Measurements from ENCODE around the gene PRR29.
"Not testable (repeated sequence)": the region's sequence is repeated elsewhere in the genome, so short reads cannot be mapped to it uniquely, and the experiment has no call there.

The PRR29 gene

DNA sequence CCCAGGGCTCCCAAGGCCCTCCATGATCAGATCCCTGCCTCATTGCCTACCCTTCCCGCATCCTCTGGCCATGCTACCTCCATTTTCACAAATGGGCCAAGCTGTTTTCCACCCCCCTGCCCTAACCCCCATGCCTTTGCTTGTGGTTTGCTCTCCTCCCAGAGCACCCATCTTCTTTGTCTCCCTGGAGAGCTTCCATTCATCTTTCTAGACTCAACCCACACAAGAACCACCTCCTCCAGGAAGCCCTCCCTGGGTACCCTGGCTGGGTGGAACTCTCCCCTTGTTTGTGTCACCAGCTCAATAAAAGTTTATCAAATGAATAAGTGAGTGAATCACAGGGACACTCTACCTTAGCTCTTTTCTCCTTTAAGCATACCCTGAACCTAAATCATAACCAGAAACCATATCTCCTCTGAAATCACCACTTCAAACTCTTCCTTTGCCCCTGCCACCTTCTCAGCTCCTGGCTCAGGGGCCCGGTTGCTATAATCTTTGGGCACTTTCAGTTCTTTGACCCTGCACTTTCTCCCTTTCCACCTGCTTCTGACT lies 22.5 kb upstream of the PRR29 start:
- no peak for DNase-seq

DNA sequence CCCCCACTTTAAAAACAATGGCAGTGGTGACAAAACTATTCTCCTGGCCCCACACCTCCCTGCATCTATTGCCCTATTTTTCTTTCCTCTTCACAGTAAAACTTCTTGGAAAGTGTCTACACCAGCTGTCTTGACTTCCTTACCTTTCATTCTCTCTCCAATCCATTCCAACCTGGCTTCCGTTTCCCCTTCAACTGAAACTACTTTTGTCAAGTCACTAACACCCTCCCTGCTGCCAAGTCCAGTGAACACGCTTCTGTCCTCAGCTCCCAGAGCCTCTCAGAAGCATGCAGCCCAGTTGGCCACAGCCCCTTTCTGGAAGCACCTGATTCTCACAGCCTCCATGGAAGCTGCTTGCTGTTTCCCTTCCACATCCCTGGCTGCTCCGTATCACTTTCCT lies 21.4 kb upstream of the PRR29 start:
- DNase-seq = no peak

DNA sequence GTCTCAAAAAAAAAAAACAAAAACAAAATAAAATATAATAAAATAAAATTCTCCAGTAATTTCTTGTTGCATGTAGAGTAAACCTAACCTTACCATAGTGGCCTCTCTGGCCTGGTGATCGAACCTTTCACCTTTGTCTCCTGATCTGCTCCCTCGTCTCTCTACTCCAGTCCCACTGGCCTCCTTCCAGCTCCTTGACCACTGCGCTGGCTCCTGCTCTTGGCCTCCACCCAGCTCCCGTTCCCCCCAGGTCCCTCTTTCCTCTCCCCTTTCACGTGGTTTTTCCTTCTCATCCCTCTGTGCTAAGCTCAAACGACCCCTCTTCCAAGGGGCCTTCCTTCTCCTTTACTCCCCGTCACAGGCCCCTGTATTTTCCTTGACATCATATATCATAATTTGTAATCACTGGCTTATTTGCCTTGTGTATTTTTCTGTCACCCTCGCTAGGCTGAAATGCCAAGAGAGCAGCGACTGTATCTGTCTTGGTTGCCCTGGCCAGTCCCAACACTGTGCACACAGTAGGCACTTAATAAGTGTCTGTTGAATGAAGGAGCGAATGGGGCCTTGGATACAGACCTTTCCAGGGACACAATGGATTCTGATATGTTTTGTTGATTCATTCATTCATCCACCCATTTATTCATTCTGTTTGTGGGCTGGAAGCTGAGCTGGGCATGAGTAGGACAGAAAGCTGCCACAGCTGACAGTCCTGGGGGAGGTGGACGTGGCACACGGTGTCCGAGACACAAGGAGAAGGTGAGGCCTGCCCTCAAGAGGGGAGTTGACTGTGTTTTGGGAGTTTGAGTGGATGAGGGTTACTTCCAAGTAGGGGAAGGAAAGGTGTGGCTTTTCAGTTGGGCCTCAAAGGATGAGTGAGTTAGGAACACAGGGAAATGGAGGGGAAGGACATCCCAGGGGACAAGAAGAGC lies 19.6 kb upstream of the PRR29 start:
- no peak for DNase-seq

DNA sequence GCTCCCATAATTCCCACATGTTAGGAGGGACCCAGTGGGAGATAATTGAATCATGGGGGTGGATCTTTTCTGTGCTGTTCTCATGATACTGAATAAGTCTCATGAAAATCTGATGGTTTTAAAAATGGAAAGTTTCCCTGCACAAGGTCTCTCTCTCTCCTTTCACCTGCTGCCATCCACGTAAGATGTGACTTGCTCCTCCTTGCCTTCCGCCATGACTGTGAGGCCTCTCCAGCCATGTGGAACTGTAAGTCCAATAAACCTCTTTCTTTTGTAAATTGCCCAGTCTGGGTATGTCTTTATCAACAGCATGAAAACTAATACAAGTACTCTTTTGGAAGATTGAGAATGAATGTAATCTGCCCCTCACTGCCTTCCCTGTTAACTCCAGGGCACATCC lies 15.5 kb upstream of the PRR29 start:
- not testable (repeated sequence) for DNase-seq

DNA sequence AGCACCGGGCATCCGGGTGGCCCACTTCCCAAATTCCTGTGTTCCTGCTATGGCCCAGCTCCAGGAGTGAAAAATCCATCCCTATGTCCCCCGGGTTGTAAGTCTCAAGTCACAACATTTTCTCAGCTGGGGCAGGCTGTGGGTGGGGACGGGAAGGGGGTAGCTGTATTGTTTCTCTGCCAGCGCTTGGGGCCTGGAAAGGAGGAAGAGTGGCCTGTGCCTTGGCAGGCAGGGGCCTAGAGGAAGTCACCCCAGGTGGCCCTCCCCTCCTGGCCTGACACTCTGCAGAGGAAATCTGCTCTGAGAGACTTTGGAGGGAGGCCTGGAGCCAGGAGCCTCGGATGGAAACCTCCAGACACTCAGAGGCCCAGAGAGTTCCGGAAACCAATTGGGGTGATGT lies 14.8 kb upstream of the PRR29 start:
- no peak for DNase-seq

DNA sequence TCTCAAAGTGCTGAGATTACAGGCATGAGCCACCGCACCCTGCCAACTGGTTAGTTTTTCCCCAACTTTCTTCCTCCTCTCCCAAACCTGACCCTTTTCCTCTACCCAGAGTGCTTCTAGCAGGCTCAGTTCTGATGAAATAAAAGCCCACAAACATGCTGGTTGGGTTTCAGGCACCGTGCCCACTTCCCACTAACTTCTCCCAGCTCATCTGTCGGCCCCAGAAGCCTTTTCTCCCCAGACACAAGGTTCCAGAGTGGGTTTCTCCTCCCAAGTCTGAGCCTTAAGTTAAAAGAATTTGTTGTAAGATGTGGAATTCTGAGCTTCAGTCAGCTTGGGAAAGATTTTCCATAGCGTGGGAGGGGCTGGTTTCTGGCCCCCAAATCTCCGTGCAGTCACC lies 13.9 kb upstream of the PRR29 start:
- DNase-seq = no peak

DNA sequence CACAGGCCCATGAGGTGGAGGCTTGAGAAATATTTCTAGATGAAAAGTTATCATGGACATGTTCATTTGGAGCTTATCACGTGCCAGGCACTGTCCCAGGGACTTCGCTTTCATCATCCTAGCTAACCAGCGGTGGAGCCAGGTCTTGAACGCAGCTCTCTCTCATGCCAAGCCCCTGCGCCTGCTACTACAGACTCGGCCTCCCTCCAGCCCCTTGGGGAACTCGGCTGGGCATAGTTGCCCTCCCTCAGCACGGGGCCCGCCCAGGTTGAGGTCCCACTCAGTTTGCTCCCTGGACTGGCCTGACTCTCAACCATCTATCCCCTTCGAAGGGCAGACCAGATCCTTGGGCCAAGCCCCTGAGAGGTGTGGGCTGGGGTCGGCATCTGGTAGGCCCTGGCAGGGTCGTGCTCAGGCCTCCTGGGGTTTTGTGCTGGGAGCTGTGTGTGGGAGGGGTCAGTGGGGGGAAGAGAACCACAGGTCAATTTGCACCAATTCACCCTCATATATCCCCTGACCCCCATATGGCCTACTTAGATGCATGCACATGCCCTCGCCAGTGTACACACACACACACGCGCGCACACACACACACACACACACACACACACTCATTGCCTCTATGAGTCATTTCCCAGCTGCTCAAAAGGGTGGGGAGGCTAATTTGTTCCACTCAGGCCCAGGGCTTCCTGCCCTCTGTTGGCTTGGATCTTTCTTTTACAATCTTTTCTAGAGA lies 13.3 kb upstream of the PRR29 start:
- DNase-seq = peak; percentile 42

DNA sequence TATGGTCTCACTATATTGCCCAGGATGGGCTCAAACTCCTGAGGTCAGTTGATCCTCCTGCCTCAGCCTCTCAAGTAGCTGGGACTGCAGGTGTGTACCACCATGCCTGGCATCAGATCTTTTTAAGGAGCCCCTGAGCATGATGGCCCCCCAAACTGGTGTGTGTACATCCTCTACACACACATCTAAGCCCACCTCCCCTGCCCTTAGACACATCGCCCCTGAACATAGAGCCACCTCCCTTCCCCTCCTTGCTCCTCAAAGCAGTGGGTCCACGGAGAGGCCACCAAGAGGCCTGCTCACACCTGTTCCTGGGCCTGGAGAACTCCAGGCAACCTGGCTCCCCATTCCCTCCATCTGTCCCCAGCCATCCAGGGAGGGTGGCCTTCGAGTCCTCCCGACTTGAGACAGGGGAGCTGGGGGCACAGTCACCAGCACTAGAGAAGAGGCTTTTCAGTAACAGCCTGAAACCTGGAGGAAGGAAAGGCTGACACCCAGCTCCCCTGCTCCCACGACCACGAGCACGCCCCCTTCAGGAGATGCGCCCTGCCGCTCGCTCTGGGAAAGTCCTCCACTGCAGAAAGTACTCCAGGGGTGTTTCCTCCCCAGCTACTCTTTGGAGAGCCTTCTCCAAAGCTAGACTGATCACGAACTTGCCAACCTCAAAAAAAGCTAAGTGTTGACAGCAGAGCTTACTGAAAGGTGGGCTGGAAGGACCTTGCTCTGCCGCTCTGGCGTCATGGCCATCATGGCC lies 12.6 kb upstream of the PRR29 start:
- DNase-seq = no peak

DNA sequence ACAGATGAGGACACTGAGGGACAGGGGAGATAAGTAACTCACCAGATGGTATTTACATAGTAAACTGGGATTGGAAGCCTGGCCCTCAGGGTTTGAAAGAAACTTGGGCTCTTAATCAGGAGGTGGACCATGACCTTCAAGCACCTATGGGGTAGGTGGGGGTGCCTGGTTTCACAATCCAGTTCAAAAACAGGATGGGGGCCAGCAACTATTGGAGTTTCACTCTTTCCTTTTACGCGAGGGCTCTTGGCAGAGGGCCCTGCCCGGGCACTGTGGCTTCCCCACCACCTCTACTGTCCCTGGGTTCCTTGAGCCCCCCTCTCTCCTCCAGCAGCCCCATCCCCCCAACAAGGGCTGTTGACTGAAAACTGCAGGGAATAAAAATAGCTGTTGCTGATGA lies 11.3 kb upstream of the PRR29 start:
- DNase-seq = no peak

DNA sequence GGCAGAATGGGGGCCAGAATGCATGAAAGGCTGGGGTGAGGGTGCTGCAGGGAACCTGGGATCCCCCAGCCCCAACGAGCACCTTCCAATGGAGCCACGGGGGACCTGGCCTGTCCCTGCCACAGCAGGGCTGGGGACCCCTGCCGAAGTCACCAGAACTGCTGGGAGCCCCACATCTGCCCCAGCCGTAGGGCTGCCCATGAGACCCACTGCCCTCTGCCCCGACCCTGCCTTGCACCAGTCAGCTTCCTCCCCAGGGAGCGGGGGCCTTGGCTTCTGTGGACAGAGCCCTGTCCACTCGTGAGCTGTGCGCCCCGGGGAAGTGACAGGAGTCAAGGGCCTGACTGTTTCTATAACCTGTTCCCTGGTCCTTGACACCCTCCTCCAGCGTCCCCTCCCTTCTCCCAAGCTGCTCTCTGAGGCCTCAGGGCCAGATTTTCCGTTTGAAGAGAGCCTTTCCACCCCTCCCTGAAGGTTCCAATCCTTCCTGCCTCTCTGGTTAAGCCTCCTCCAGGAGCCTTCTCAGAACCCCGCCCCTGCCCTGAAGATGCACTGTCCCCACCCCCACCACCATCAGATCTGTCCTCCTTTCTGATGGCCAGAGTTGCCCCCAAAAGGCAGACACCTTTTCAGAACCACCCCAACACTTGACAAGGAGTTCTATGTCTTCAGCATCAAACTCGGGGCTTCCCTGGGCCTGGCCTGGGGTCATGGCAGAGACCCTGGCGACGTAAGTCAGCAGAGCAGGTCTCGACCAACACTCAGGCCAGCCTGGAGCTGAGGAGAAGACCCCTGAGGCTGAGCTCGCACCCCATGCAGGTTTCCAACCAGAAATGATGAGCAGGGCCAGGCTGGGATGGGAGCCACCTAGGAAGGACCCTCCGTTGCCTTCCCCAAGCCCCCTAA lies 10.7 kb upstream of the PRR29 start:
- DNase-seq = no peak

DNA sequence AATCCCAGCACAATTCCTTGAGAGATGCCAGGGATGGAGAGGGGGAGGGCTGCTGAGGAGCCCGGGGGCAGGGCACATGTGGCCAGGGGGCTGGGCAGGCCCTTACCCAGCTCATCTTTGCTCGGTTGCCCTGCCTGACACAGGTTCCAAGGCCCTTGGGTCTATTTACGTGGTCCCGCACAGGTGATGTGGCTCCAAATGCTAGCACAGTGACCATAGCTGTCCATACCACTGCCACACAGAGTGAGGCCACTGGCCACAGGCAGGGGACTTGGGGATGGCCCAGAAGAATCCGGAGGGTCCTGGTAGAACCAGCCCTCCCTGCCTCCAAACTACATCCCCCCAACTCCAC lies 10.0 kb upstream of the PRR29 start:
- no peak for DNase-seq

DNA sequence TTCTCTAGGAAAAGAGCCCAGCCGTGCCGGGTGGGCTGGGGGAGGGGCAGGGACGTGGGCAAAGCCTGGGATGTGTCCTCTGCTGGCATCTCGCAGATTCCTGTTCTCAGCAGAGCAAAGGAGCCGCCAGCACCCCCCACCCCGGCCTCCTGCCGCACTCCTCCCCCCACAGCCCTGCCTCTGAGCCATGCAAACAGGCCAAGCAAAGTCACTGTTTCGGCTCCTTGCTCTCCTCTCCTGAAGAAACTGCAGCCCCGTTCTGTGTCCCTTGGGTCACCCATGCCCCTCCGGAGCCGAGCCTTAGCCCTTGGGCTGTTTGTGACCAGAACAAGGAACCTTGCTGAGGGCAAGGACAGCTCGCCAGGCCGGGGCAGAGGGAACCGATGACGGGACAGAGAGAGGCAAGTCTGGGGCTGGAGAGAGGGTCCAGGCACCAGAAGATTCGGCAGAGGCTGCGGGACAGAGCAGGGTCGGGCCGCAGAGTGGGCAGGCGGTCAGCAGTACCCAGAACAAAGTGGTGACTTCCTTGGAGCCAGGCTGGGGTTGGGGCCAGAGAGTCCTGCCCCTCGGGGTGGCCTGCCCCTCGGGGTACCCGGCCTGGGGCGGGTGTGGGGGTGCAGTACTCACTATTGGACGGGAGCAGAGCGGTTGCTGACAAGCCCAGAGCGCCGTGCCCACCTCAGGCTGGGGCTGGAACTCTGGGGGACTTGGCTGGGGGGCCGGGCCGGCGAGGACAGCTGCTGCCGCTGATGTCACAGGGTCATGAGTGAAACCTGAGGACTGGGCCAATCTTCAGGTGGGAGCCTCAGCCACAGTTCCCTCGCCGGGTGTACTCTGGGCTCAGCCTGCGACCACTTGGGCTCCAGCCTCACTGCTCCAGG lies 9.2 kb upstream of the PRR29 start:
- DNase-seq = no peak

DNA sequence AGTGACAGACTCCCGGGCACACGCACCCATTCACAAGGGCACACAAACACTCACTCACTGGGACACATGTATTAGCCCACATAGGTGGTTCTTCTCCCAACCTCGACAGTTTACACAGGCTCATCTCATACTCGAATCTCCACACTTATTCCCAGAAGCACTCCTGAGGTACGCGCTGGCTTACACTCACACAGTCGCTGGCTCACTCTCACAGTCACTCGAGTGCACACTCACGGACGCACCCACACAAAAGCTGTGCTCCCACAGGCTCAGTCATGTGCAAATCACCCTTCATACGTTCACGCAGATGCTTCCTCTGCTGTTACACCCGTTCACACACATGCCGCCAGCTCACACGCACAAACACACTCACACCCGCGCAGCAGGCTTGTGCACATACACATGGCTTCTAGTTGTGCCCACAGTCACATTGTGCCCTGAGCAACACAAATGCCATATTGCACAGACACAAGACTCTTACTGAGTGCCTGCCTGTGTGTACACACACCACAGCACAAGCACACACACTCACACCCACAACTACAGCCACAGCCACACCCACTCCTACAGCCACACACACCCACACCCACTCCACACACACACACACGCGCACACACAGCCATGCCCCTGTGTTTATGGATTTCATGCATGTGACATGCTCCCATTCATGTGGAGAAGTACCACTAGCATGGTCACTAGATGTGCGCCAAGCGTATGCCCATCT lies 8.4 kb upstream of the PRR29 start:
- DNase-seq = no peak

DNA sequence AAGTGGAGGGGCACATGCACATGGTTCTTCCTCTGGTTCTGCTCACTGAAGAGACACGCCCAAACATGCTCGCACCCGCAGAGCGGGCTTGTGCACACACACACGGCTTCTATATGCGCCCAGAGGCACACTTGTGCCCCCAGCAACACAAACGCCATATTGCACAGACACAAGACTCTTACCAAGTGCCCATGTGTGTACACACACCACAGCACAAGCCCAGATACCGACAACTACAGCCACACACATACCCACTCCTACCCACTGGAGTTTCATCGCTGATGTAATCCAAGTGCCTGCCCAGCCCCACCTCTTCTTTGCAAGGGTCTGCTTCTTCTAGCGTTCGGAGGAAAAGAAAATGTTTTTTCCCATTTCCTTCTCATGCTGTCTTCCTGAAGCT lies 6.5 kb upstream of the PRR29 start:
- DNase-seq = no peak

DNA sequence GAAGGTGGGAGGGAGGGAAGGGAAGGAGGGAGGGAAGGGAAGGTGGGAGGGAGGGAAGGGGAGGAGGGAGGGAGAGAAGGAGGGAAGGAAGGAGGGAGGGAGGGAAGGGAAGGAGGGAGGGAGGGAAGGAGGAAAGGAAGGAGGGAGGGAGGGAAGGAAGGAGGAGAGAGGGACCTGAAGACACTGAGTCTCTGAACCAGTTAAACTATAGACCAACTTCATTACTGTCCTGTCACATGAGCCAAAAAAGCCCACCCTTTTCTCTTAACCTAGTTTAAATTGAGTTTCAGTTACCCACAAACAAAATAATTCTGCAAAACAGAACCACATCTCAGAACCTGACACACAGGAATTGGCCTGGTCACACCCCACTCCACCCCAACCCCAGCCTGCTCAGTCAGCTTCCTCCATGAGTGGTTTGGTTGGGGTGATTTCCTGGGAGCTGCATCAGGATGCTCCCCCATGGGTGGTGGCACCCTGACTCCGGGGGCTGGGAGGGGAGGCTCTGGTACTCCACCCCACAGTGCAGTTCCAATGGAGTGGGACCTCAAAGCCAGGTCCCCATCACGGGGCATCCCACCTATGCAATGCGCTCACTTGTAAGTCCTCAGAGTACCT lies 4.7 kb upstream of the PRR29 start:
- peak; percentile 51 for DNase-seq

DNA sequence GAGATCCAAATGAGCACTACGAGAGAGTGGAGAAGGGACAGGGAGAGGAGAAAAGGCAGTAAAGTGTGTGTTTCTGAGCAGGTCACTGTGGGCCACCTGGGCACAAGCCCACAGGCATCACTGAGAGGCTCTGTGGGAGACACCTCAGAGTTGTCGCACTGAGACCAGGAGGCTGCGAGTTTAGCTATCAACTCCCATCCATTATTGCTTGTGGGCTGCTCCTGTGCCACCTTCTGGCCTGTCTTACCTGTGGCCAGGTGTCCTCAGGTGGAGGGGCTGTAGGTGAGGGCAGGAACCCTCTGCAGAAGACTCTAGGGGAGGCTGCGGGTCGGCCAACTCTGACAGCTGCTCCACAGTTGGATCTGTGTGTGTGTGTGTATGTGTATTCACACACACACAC lies 2.5 kb upstream of the PRR29 start:
- DNase-seq = no peak

DNA sequence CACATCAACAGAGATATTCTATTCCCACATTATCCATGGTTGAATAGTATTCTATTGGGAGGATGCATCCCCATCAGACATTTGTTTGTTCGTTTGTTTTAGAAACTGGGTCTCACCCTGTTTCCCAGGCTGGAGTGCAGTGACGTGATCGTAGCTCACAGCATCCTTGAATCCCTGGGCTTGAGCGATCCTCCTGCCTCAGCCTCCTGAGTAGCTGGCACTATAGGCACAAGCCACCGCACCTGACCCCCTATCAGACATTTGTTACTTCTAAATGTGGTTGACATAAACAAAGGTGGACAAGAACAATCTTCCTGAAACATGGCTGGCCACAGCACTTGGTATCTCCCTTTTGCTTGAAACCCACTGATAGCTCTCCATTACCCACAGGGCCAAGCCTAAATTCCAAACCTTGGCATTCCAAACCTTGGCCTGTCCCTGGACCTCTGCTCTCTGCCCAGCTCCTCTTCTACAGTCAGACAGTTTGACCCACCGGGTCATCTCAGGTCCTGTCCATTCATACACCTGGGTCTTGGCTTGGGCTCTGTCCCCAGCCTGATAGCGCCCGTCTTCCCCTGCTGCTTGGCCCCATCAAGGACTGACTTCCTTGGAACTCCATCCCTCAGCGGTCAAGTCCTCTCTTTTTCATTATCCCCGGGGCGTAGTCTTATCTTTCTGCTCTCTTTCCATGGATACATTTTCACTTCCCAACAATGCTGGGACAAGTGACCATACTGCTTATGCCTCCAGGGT lies 1.5 kb upstream of the PRR29 start:
- DNase-seq = no peak

DNA sequence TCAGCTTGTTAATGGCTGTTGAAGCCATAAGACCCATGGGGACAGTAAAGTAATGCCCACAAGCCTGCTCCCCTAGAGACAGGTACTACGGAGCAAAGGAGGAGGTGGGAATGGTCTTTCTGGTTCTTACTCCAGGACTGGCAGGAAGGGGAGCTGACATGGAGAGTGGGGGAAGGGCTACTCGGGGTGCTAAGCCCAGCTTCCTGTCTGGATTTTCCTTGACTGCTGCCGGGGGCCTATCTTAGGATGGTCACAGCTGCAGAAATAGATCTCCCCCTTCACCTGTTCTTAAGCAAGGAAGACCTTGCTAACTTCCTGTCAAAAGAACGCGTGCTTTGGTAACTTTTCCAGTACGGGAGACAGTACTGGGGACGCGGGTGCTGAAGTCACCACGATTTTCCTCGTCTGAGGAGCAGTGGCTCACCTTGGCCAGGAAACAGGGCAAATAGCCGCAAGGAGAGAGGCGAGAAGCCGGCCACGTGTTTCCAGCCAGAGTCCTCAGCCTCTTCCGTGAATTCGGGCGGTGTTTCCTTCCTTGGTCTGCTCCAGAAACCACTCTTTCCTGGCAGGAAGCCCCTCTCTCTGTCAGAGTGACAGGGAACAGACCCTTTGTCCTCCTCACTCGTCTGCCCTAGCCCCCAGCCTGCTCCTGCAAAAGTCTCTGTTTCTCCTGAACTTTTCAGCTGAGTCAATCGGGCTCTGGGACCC lies 656 bp upstream of the PRR29 start:
- DNase-seq = no peak
